HCT116 (cell line): ENCODE measurements around the gene HOXB13. TPM values are rescaled to one million over a fixed set of nuclear protein-coding genes. Genes with fewer than 3 reads are reported as not detected.

Experiments
- ATAC-seq: fragments of 200-7000 bp; cut with Tn5 transposase; 2 replicates; pipeline ENCODE4 v1.9.1; 2020; ENCODE audit warnings: mild to moderate bottlenecking, moderate library complexity
- BruUV-seq: library from RNA; stranded (reverse); fragments of 400-500 nt; replicated peaks from 2 replicates; lab custom pipeline; 2021; lab: Mats Ljungman, UMichigan
- CTCF ChIA-PET: fragments of 300-600 bp; sonication (Branson Sonifier 250); formaldehyde crosslinking; loops from one replicate; lab custom pipeline; 2021; ENCODE audit warnings: antibody characterized with exemption; lab: Charles Lee
- POLR2A ChIA-PET: fragments of 300-600, 350-600 bp; sonication (Branson Sonifier 250); formaldehyde crosslinking; loops from one replicate; lab custom pipeline; 2021; ENCODE audit warnings: antibody characterized with exemption; lab: Charles Lee
- RAD21 ChIA-PET, 2 experiments: fragments of 300-600 bp; sonication (Branson Sonifier 250); formaldehyde crosslinking; loops; one replicate each; lab custom pipeline; 2023; ENCODE audit warnings: low total read pairs in 2 of 2; ENCODE audit not compliant: uncharacterized antibody in 2 of 2, unreplicated experiment in 2 of 2, low non-redundant PET in 1 of 2; lab: Charles Lee
- DNase-seq: peaks from one replicate; pipeline ENCODE4 v3.0.0-alpha.2; 2010; ENCODE audit warnings: low read depth, low spot score
- H2AFZ ChIP-seq: fragments of 200-600 bp; shearing (Covaris generic), sonication (generic); 2 replicates; pipeline ENCODE4 v1.6.1; 2017; ENCODE audit warnings: low read depth, mixed run types, mixed read lengths, antibody characterized with exemption, low read length; ENCODE audit not compliant: poor library complexity, severe bottlenecking
- H3K27ac ChIP-seq: 2 replicates; pipeline ENCODE4 v1.5.1; 2012; ENCODE audit warnings: low read depth, low read length
- H3K27me3 ChIP-seq: fragments of 200-600 bp; sonication (generic); 2 replicates; pipeline ENCODE4 v1.6.1; 2016; ENCODE audit warnings: mixed run types, low read length, mixed read lengths; ENCODE audit not compliant: insufficient read depth
- H3K36me3 ChIP-seq, 2 experiments: fragments of 200-500 bp in 1 of 2; fragments of 200-600 bp in 1 of 2; sonication (Bioruptor generic) in 1 of 2; sonication (generic) in 1 of 2; 2 replicates each; pipeline versions ENCODE4 v1.5.1 to v1.6.1; 2014 to 2016; ENCODE audit warnings: low read length in 2 of 2, inconsistent platforms in 1 of 2, mixed read lengths in 1 of 2, mixed run types in 1 of 2; ENCODE audit not compliant: insufficient read depth in 2 of 2, control insufficient read depth in 1 of 2
- H3K4me1 ChIP-seq, 2 experiments: fragments of 200-600 bp in 1 of 2; sonication (generic) in 1 of 2; 2 replicates each; pipeline versions ENCODE4 v1.5.1 to v1.6.1; 2012 to 2017; ENCODE audit warnings: low read length in 2 of 2, inconsistent platforms in 1 of 2, mild to moderate bottlenecking in 1 of 2, mixed read lengths in 1 of 2, mixed run types in 1 of 2, moderate library complexity in 1 of 2; ENCODE audit not compliant: insufficient read depth in 2 of 2, control insufficient read depth in 1 of 2
- H3K4me2 ChIP-seq: fragments of 200-600 bp; sonication (generic); 2 replicates; pipeline ENCODE4 v1.6.1; 2017; ENCODE audit warnings: mixed run types, low read length, mixed read lengths
- H3K4me3 ChIP-seq, 2 experiments: fragments of 200-600 bp in 1 of 2; sonication (generic) in 1 of 2; replicated peaks in 1 of 2; 2 replicates each; pipeline ENCODE4 v1.5.1; 2011 to 2016; ENCODE audit warnings: low read length in 2 of 2, control low read depth in 1 of 2, low read depth in 1 of 2, mild to moderate bottlenecking in 1 of 2, mixed read lengths in 1 of 2, mixed run types in 1 of 2
- H3K79me2 ChIP-seq: fragments of 200-600 bp; sonication (generic); 2 replicates; pipeline ENCODE4 v1.6.1; 2017; ENCODE audit warnings: mild to moderate bottlenecking, mixed run types, low read length, moderate library complexity, mixed read lengths; ENCODE audit not compliant: insufficient read depth
- H3K9ac ChIP-seq: fragments of 200-600 bp; sonication (generic); 2 replicates; pipeline ENCODE4 v1.6.1; 2016; ENCODE audit warnings: low read length, mixed read lengths
- H3K9me2 ChIP-seq: fragments of 200-600 bp; sonication (generic), shearing (Covaris generic); 2 replicates; pipeline ENCODE4 v1.6.1; 2017; ENCODE audit warnings: mixed run types, mild to moderate bottlenecking, moderate library complexity; ENCODE audit not compliant: insufficient read depth
- H3K9me3 ChIP-seq, 2 experiments: fragments of 200-500 bp in 1 of 2; fragments of 200-600 bp in 1 of 2; sonication (Bioruptor generic) in 1 of 2; sonication (generic) in 1 of 2; 2 replicates each; pipeline ENCODE4 v1.6.1; 2014 to 2017; ENCODE audit warnings: low read length in 2 of 2, mixed read lengths in 2 of 2, inconsistent platforms in 1 of 2, low read depth in 1 of 2, mild to moderate bottlenecking in 1 of 2, mixed run types in 1 of 2, moderate library complexity in 1 of 2; ENCODE audit not compliant: control insufficient read depth in 1 of 2, insufficient read depth in 1 of 2
- H4K20me1 ChIP-seq: fragments of 200-600 bp; sonication (generic), shearing (Covaris generic); 2 replicates; pipeline ENCODE4 v1.6.1; 2017; ENCODE audit warnings: mixed run types, mild to moderate bottlenecking, moderate library complexity; ENCODE audit not compliant: insufficient read depth
- CBX3 ChIP-seq: IDR thresholded peaks from 2 replicates; pipeline ENCODE4 v1.6.1; 2012; ENCODE audit warnings: low read depth
- EZH2 ChIP-seq: fragments of 200-600 bp; sonication (generic); IDR thresholded peaks from 2 replicates; pipeline ENCODE4 v1.6.1; 2017; ENCODE audit warnings: antibody characterized with exemption, mixed run types
- EZH2phosphoT487 ChIP-seq: fragments of 200-600 bp; IDR thresholded peaks from 2 replicates; pipeline ENCODE4 v1.6.1; 2018; ENCODE audit warnings: antibody characterized with exemption, borderline replicate concordance
- REST ChIP-seq: IDR thresholded peaks from 2 replicates; pipeline ENCODE4 v1.6.1; 2012; ENCODE audit warnings: low read depth
- SIN3A ChIP-seq: IDR thresholded peaks from 2 replicates; pipeline ENCODE4 v1.6.1; 2012; ENCODE audit warnings: low read depth
- SRF ChIP-seq: IDR thresholded peaks from 2 replicates; pipeline ENCODE4 v1.6.1; 2012; ENCODE audit warnings: low read depth
- TCF7L2 ChIP-seq: IDR thresholded peaks from 2 replicates; pipeline ENCODE4 v1.7.0; 2011; ENCODE audit warnings: borderline replicate concordance, inconsistent platforms; ENCODE audit not compliant: insufficient read depth, insufficient read length; ENCODE audit errors: extremely low read depth
- YY1 ChIP-seq: IDR thresholded peaks from 2 replicates; pipeline ENCODE4 v1.6.1; 2011; ENCODE audit warnings: low read length, low read depth, moderate library complexity, mild to moderate bottlenecking; ENCODE audit not compliant: insufficient replicate concordance; ENCODE audit errors: extremely low read depth
- intact Hi-C: fragments of 100-400 bp; cut with micrococcal nuclease; formaldehyde crosslinking; loops from 2 replicates; pipeline ENCODE4 v1.10.0; 2022
- total RNA-seq: library from RNA; stranded (reverse); gene quantifications from one replicate; pipeline ENCODE4 v1.2.1, GENCODE V29; 2021; ENCODE audit not compliant: unreplicated experiment

The HOXB13 gene
- total RNA-seq, 1 experiment from 2014 or later: 7.8 TPM

GRCh38 chr17:48776602-48777001 is 48.1 kb upstream of the HOXB13 start:
- H3K9me3 ChIP-seq: no peaks in the 10 kb centered on the region
- H3K9ac ChIP-seq: no peak overlapping the region
- no peaks in the 10 kb centered on the region for H3K27me3 ChIP-seq
- CTCF ChIA-PET: no interaction called here
- no peak overlapping the region for H3K4me2 ChIP-seq
- H3K9me2 ChIP-seq: no peaks in the 10 kb centered on the region
- ATAC-seq: no peak
- no peaks in the 10 kb centered on the region for H3K79me2 ChIP-seq
- RAD21 ChIA-PET: no interaction called here
- TF ChIP-seq EZH2 (no peak), EZH2phosphoT487 (no peak), CBX3 (no peak), SRF (no peak), TCF7L2 (no peak)
- intact Hi-C loops: no loop called here
- H4K20me1 ChIP-seq: no peaks in the 10 kb centered on the region
- H3K4me1 ChIP-seq: no peaks in the 10 kb centered on the region
- no peak for DNase-seq
- POLR2A ChIA-PET: no interaction called here
- no peak overlapping the region for H3K4me3 ChIP-seq
- H3K36me3 ChIP-seq: no peaks in the 10 kb centered on the region
- no peak overlapping the region for H3K27ac ChIP-seq
- BruUV-seq: no TSS peak
- H2AFZ ChIP-seq: no peak overlapping the region

GRCh38 chr17:48773245-48773644 is 44.7 kb upstream of the HOXB13 start:
- Histone ChIP-seq H3K4me2 (no peak overlapping the region), H3K9ac (no peak overlapping the region), H3K9me2 (no peaks in the 10 kb centered on the region), H3K27ac (no peak overlapping the region), H3K27me3 (no peaks in the 10 kb centered on the region), H3K79me2 (no peaks in the 10 kb centered on the region), H3K36me3 (no peaks in the 10 kb centered on the region), H3K4me1 (no peaks in the 10 kb centered on the region), H2AFZ (no peak overlapping the region), H3K4me3 (no peak overlapping the region), H3K9me3 (no peaks in the 10 kb centered on the region), H4K20me1 (no peaks in the 10 kb centered on the region)
- CTCF ChIA-PET: no interaction called here
- BruUV-seq: no TSS peak
- RAD21 ChIA-PET: no interaction called here
- TF ChIP-seq YY1 (no peak), REST (no peak), SIN3A (no peak)
- ATAC-seq (no peak), DNase-seq (no peak)
- intact Hi-C loops: no loop called here
- POLR2A ChIA-PET: no interaction called here
